ENCODE data around the gene VEGFB.

DNA sequence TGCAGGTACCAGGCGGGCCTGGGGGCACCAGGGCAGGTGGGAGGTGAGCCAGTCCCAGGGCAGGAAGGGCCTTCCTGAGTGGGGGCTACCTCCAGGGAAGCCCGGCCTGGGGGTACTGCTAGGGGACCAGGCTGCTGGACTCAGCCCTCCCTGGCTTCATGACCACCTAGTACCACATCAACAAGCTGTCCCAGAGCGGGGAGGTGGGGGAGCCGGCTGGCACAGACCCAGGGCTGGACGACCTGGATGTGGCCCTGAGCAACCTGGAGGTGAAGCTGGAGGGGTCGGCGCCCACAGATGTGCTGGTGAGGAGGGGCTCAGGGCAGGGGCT is 15.1 kb upstream of the VEGFB start:
- TF ChIP-seq EZH2phosphoT487 (IDR thresholded peaks at IDR 0.05; ENCODE audit: borderline replicate concordance): no peak
- TF ChIP-seq, protein P1, sequence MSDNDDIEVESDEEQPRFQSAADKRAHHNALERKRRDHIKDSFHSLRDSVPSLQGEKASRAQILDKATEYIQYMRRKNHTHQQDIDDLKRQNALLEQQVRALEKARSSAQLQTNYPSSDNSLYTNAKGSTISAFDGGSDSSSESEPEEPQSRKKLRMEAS (IDR thresholded peaks at IDR 0.05): no peak
- TF ChIP-seq, protein P2, sequence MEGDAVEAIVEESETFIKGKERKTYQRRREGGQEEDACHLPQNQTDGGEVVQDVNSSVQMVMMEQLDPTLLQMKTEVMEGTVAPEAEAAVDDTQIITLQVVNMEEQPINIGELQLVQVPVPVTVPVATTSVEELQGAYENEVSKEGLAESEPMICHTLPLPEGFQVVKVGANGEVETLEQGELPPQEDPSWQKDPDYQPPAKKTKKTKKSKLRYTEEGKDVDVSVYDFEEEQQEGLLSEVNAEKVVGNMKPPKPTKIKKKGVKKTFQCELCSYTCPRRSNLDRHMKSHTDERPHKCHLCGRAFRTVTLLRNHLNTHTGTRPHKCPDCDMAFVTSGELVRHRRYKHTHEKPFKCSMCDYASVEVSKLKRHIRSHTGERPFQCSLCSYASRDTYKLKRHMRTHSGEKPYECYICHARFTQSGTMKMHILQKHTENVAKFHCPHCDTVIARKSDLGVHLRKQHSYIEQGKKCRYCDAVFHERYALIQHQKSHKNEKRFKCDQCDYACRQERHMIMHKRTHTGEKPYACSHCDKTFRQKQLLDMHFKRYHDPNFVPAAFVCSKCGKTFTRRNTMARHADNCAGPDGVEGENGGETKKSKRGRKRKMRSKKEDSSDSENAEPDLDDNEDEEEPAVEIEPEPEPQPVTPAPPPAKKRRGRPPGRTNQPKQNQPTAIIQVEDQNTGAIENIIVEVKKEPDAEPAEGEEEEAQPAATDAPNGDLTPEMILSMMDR (IDR thresholded peaks at IDR 0.05 in 2 of 3, conservative IDR thresholded peaks at IDR 0.05 in 1 of 3; ENCODE audit: borderline replicate concordance in 1 of 3, insufficient read depth in 1 of 3, low read depth in 2 of 3, low read length in 2 of 3): no peak
